Kidney epithelial cell (primary cell): Measurements from ENCODE around the gene TEX2. TPM values are rescaled to one million over a fixed set of nuclear protein-coding genes. Genes with fewer than 3 reads are reported as not detected.

Source experiments
- DNase-seq: peaks from one replicate; pipeline ENCODE4 v3.0.0-alpha.2; 2010; ENCODE audit warnings: low read depth
- H3K27me3 ChIP-seq: 2 replicates; pipeline ENCODE4 v1.6.0; 2011; ENCODE audit warnings: low read length; ENCODE audit not compliant: control insufficient read depth, insufficient read depth
- H3K36me3 ChIP-seq: 2 replicates; pipeline ENCODE4 v1.5.1; 2011; ENCODE audit warnings: low read length; ENCODE audit not compliant: control insufficient read depth, insufficient read depth
- H3K4me3 ChIP-seq: 2 replicates; pipeline ENCODE4 v1.5.1; 2011; ENCODE audit warnings: low read depth, mild to moderate bottlenecking, control low read depth, low read length
- CTCF ChIP-seq: IDR thresholded peaks from 2 replicates; pipeline ENCODE4 v1.5.1; 2011; ENCODE audit warnings: mild to moderate bottlenecking, moderate library complexity, low read length, control low read depth, inconsistent platforms; ENCODE audit not compliant: insufficient read depth, poor library complexity, severe bottlenecking
- total RNA-seq: library from RNA; depleted of rRNA; stranded (reverse); fragments of >200 nt; gene quantifications from 2 replicates; pipeline ENCODE4 v1.2.3, GENCODE V29; 2015

TEX2 gene
- total RNA-seq, 1 donor from 2014 or later: 16.5 TPM

- TF ChIP-seq CTCF: no peak
- no peak overlapping the region for H3K4me3 ChIP-seq
- DNase-seq: peak; percentile 80
- no peaks in the 10 kb centered on the region for H3K27me3 ChIP-seq
- no peaks in the 10 kb centered on the region for H3K36me3 ChIP-seq
Measured at GRCh38 chr17:64230791-64231408, 32.2 kb downstream of the TEX2 start.

GRCh38 chr17:64229815-64230728 lies 33.0 kb downstream of the TEX2 start:
- TF ChIP-seq CTCF: no peak
- no peaks in the 10 kb centered on the region for H3K36me3 ChIP-seq
- no peak for DNase-seq
- H3K27me3 ChIP-seq: no peaks in the 10 kb centered on the region
- no peak overlapping the region for H3K4me3 ChIP-seq

GRCh38 chr17:64226132-64226531 lies 36.9 kb downstream of the TEX2 start:
- Histone ChIP-seq H3K4me3 (no peak overlapping the region), H3K36me3 (no peaks in the 10 kb centered on the region), H3K27me3 (no peaks in the 10 kb centered on the region)
- TF ChIP-seq CTCF: no peak
- no peak for DNase-seq

- Histone ChIP-seq H3K4me3 (no peak overlapping the region), H3K27me3 (no peaks in the 10 kb centered on the region), H3K36me3 (no peaks in the 10 kb centered on the region)
- no peak for TF ChIP-seq CTCF
- no peak for DNase-seq
Measured at GRCh38 chr17:64225410-64225809, 37.6 kb downstream of the TEX2 start.

GRCh38 chr17:64223931-64224629 lies 39.0 kb downstream of the TEX2 start:
- H3K36me3 ChIP-seq: no peaks in the 10 kb centered on the region
- no peak for DNase-seq
- H3K27me3 ChIP-seq: no peaks in the 10 kb centered on the region
- H3K4me3 ChIP-seq: no peak overlapping the region
- no peak for TF ChIP-seq CTCF
